GM12878 (cell line): ENCODE results near the gene ADM2. TPM values are rescaled to one million over a fixed set of nuclear protein-coding genes. Genes with fewer than 3 reads are reported as not detected.
A peak's percentile ranks its signal among the peaks of the same experiment; 100 is the strongest.

ENCODE experiments used
- ATAC-seq: fragments of 200-7000 bp; cut with Tn5 transposase; 3 replicates; pipeline ENCODE4 v1.9.1; 2020; ENCODE audit warnings: mild to moderate bottlenecking, moderate library complexity
- BruUV-seq: library from RNA; stranded (reverse); fragments of 400-500 nt; replicated peaks from 2 replicates; lab custom pipeline; 2021; lab: Mats Ljungman, UMichigan
- CTCF ChIA-PET: fragments of 300-600 bp; sonication (Branson Sonifier 250); formaldehyde crosslinking; extraction: SDS; loops from one replicate; lab custom pipeline; 2021; ENCODE audit warnings: inconsistent platforms; lab: Yijun Ruan, JAX
- POLR2A ChIA-PET: fragments of 350-600 bp; formaldehyde crosslinking; extraction: SDS; loops from one replicate; lab custom pipeline; 2021; ENCODE audit warnings: inconsistent platforms; lab: Charles Lee
- RAD21 ChIA-PET: fragments of 300-600 bp; sonication (Branson Sonifier 250); formaldehyde crosslinking; loops from one replicate; lab custom pipeline; 2023; ENCODE audit warnings: antibody characterized with exemption; ENCODE audit not compliant: unreplicated experiment; lab: Charles Lee
- SMC1A ChIA-PET: fragments of 300-600 bp; sonication (Branson Sonifier 250); formaldehyde crosslinking; loops from one replicate; lab custom pipeline; 2023; ENCODE audit not compliant: unreplicated experiment, uncharacterized antibody; lab: Charles Lee
- DNase-seq: peaks from one replicate; pipeline ENCODE4 v3.0.0-alpha.2; 2011; ENCODE audit warnings: low read depth, low spot score
- FAIRE-seq: peaks from 3 replicates; lab custom pipeline; 2011; peaks lifted over from hg19 to GRCh38; lab: Jason Lieb, UNC
- H2AFZ ChIP-seq: 2 replicates; pipeline ENCODE4 v1.6.0; 2011; ENCODE audit warnings: low read depth, low read length, control low read depth; ENCODE audit not compliant: control insufficient read depth
- H3K27ac ChIP-seq: 2 replicates; pipeline ENCODE4 v1.5.1; 2011; ENCODE audit warnings: control low read depth; ENCODE audit not compliant: control insufficient read depth, insufficient read depth
- H3K27me3 ChIP-seq, 2 experiments: replicated peaks in 1 of 2; 2 replicates each; pipeline versions ENCODE4 v1.6.0 to v1.6.1; 2011; ENCODE audit warnings: low read length in 1 of 2; ENCODE audit not compliant: control insufficient read depth in 2 of 2, insufficient read depth in 2 of 2
- H3K36me3 ChIP-seq, 2 experiments: 2 replicates each; pipeline ENCODE4 v1.5.1; 2011; ENCODE audit warnings: low read length in 1 of 2; ENCODE audit not compliant: control insufficient read depth in 2 of 2, insufficient read depth in 2 of 2
- H3K4me1 ChIP-seq: 2 replicates; pipeline ENCODE4 v1.6.1; 2011; ENCODE audit warnings: mild to moderate bottlenecking, low read length, moderate library complexity, mixed read lengths; ENCODE audit not compliant: control insufficient read depth, insufficient read depth
- H3K4me2 ChIP-seq: 2 replicates; pipeline ENCODE4 v1.6.0; 2011; ENCODE audit warnings: control low read depth; ENCODE audit not compliant: control insufficient read depth, insufficient read depth
- H3K4me3 ChIP-seq: fragments of 200-600 bp; sonication (generic); 2 replicates; pipeline ENCODE4 v1.5.1; 2016
- H3K79me2 ChIP-seq: 2 replicates; pipeline ENCODE4 v1.6.0; 2011; ENCODE audit warnings: low read length; ENCODE audit not compliant: control insufficient read depth, insufficient read depth
- H3K9ac ChIP-seq: 2 replicates; pipeline ENCODE4 v1.8.0; 2011; ENCODE audit warnings: low read length, control low read depth, mixed read lengths; ENCODE audit not compliant: control insufficient read depth, insufficient read depth
- H3K9me3 ChIP-seq: replicated peaks from 3 replicates; pipeline ENCODE4 v1.5.1; 2011; ENCODE audit warnings: mild to moderate bottlenecking, low read length; ENCODE audit not compliant: control insufficient read depth, insufficient read depth
- H4K20me1 ChIP-seq: 2 replicates; pipeline ENCODE4 v1.6.0; 2011; ENCODE audit not compliant: control insufficient read depth, insufficient read depth
- BCL3 ChIP-seq: IDR thresholded peaks from 2 replicates; pipeline ENCODE4 v1.6.1; 2011; ENCODE audit warnings: borderline replicate concordance, low read depth, mild to moderate bottlenecking, moderate library complexity, low read length; ENCODE audit not compliant: insufficient read depth, poor library complexity, severe bottlenecking
- IRF4 ChIP-seq: IDR thresholded peaks from 2 replicates; pipeline ENCODE4 v1.6.1; 2011; ENCODE audit warnings: low read depth, low read length
- POLR2A ChIP-seq: IDR thresholded peaks from 2 replicates; pipeline ENCODE4 v1.6.1; 2011; ENCODE audit warnings: low read depth, mild to moderate bottlenecking, low read length
- SMARCA5 ChIP-seq: fragments of 450-650 bp; IDR thresholded peaks from 2 replicates; pipeline ENCODE4 v1.6.1; 2017; ENCODE audit warnings: mild to moderate bottlenecking
- WGBS: methylation state at CpG from one replicate; pipeline ENCODE4 v1.1.6; 2016; ENCODE audit warnings: low lambda C conversion rate; ENCODE audit not compliant: insufficient replicate concordance, insufficient coverage; ENCODE audit errors: missing lambda C conversion rate; 5-methylcytosine and 5-hydroxymethylcytosine counted together
- in situ Hi-C: fragments of 300-500 bp; cut with MboI; formaldehyde crosslinking; loops from 9 replicates; pipeline ENCODE4 v1.14.3; 2018; ENCODE audit warnings: mixed read lengths
- intact Hi-C: fragments of 100-400 bp; cut with micrococcal nuclease; formaldehyde crosslinking; loops from one replicate; pipeline ENCODE4 v1.14.2; 2022; ENCODE audit not compliant: unreplicated experiment
- polyA plus RNA-seq, 11 experiments: library from polyadenylated mRNA; depleted of rRNA in 4 of 11; unstranded in 6 of 11; stranded (reverse) in 5 of 11; fragments of >200 nt; fragmentation: Nextera tagmentation in 4 of 11; fragmentation: Illumina TruSeq in 1 of 11; extraction: Ambion mirVana in 4 of 11; extraction: Trizol in 1 of 11; gene quantifications; 1 replicate in 1 of 11; 2 replicates in 10 of 11; pipeline versions ENCODE4 v1.2.1 to v1.2.3, GENCODE V29; 2011 to 2016; ENCODE audit warnings: inconsistent platforms in 2 of 11, missing spikeins in 2 of 11, low read depth in 1 of 11
- total RNA-seq, 4 experiments: library from RNA; depleted of rRNA in 3 of 4; stranded (reverse); fragments of >200 nt in 3 of 4; fragmentation: Illumina TruSeq in 1 of 4; extraction: Trizol in 1 of 4; gene quantifications; 2 replicates each; pipeline versions ENCODE4 v1.2.1 to v1.2.3, GENCODE V29; 2013 to 2021
- TF ChIP-seq, protein P1 (sequence below): fragments of 450-650 bp; conservative IDR thresholded peaks from 2 replicates; pipeline ENCODE4 v1.6.1; 2017; ENCODE audit warnings: mild to moderate bottlenecking, moderate library complexity

Gene ADM2
- total and polyA plus RNA-seq, 10 of the 15 experiments (the other 5 are each of a cell fraction or from before 2014, with no cell fraction given): 0.02 to 0.33 (median 0.12) TPM; not detected in 2

DNA sequence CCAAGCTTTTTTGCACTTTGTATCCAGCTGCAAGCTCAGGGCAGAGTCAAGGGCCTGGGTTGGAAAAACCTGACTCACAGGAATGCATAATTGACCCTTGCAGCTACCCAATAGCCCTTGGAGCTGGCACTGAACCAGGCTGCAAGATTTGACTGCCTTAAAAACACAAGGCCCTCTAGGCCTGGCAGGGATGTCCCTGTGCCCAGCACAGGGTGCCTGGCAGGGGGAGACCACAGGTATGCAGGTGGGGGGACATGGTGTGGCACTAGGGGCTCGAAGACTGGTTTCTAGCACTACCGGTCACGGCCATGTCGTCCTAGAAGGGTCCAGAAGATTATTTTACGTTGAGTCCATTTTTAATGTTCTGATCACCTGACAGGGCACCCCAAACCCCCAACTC lies 36.7 kb upstream of the ADM2 start:
- Histone ChIP-seq H2AFZ (no peak overlapping the region), H3K4me1 (no peaks in the 10 kb centered on the region; the same call in 1 of the 2 replicates), H3K9ac (no peak overlapping the region), H3K27ac (no peak overlapping the region), H3K9me3 (no peaks in the 10 kb centered on the region), H3K27me3 (no peaks in the 10 kb centered on the region), H3K4me2 (no peak overlapping the region), H3K4me3 (no peak overlapping the region), H3K79me2 (no peaks in the 10 kb centered on the region), H3K36me3 (peaks cover 5 to 30% of the 10 kb centered on the region in 2 experiments; a peak in 3 of 4 replicates), H4K20me1 (no peaks in the 10 kb centered on the region)
- ATAC-seq (no peak), FAIRE-seq (no peak), DNase-seq (no peak)
- in situ Hi-C loops: no loop called here
- TF ChIP-seq BCL3 (peak; percentile 7), IRF4 (no peak)
- CTCF ChIA-PET: no interaction called here
- WGBS: 98% methylated on average over 5 of the region's 5 CpGs
- SMC1A ChIA-PET: no interaction called here
- POLR2A ChIA-PET: interaction anchor here (0.6 kb wide), 1 partner anchor 1192 kb away, joined by 3 read pairs; no protein-coding TSS in a partner anchor
- intact Hi-C loops: no loop called here
- RAD21 ChIA-PET: interaction anchor here (0.6 kb wide), 1 partner anchor 40 kb away, joined by 3 read pairs; no protein-coding TSS in a partner anchor
- TSS peak; percentile 65 for BruUV-seq

- no peak overlapping the region for H2AFZ ChIP-seq
- no peaks in the 10 kb centered on the region; the same call in 1 of the 2 replicates for H3K4me1 ChIP-seq
- FAIRE-seq (no peak), ATAC-seq (no peak), DNase-seq (no peak)
- in situ Hi-C loops (no loop called here), intact Hi-C loops (no loop called here)
- H3K27me3 ChIP-seq: no peaks in the 10 kb centered on the region
- no peak overlapping the region for H3K9ac ChIP-seq
- CTCF ChIA-PET: no interaction called here
- H3K27ac ChIP-seq: no peak overlapping the region
- H3K79me2 ChIP-seq: no peaks in the 10 kb centered on the region
- no peak overlapping the region for H3K4me3 ChIP-seq
- no peak overlapping the region for H3K4me2 ChIP-seq
- H3K36me3 ChIP-seq: peaks cover 5 to 25% of the 10 kb centered on the region in 2 experiments; a peak in 3 of 4 replicates
- TF ChIP-seq SMARCA5 (no peak), POLR2A (peak; percentile 51; the same call in 1 of the 2 replicates)
- TF ChIP-seq, protein P1, sequence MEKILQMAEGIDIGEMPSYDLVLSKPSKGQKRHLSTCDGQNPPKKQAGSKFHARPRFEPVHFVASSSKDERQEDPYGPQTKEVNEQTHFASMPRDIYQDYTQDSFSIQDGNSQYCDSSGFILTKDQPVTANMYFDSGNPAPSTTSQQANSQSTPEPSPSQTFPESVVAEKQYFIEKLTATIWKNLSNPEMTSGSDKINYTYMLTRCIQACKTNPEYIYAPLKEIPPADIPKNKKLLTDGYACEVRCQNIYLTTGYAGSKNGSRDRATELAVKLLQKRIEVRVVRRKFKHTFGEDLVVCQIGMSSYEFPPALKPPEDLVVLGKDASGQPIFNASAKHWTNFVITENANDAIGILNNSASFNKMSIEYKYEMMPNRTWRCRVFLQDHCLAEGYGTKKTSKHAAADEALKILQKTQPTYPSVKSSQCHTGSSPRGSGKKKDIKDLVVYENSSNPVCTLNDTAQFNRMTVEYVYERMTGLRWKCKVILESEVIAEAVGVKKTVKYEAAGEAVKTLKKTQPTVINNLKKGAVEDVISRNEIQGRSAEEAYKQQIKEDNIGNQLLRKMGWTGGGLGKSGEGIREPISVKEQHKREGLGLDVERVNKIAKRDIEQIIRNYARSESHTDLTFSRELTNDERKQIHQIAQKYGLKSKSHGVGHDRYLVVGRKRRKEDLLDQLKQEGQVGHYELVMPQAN: no peak
- no TSS peak for BruUV-seq
- SMC1A ChIA-PET: no interaction called here
- POLR2A ChIA-PET: interaction anchor here (0.6 kb wide), 1 partner anchor 1193 kb away, joined by 3 read pairs; no protein-coding TSS in a partner anchor
- 67% methylated on average over 30 of the region's 30 CpGs for WGBS
- H3K9me3 ChIP-seq: no peaks in the 10 kb centered on the region
- RAD21 ChIA-PET: no interaction called here
- H4K20me1 ChIP-seq: no peaks in the 10 kb centered on the region
Measured at GRCh38 chr22:50445071-50445879, 36.1 kb upstream of the ADM2 start.
